GM23248 (cell line): ENCODE data around the gene NAT8L.

Experiments used
- EZH2 ChIP-seq: fragments of 200-600 bp; sonication (generic); IDR thresholded peaks from 2 replicates; pipeline ENCODE4 v1.6.1; 2018; ENCODE audit warnings: antibody characterized with exemption, mild to moderate bottlenecking; ENCODE audit not compliant: insufficient read depth, poor library complexity, severe bottlenecking
- EZH2phosphoT487 ChIP-seq: fragments of 200-600 bp; sonication (generic); IDR thresholded peaks from 2 replicates; pipeline ENCODE4 v1.6.1; 2018; ENCODE audit warnings: antibody characterized with exemption, moderate library complexity, mild to moderate bottlenecking, low read depth; ENCODE audit not compliant: insufficient read depth

DNA sequence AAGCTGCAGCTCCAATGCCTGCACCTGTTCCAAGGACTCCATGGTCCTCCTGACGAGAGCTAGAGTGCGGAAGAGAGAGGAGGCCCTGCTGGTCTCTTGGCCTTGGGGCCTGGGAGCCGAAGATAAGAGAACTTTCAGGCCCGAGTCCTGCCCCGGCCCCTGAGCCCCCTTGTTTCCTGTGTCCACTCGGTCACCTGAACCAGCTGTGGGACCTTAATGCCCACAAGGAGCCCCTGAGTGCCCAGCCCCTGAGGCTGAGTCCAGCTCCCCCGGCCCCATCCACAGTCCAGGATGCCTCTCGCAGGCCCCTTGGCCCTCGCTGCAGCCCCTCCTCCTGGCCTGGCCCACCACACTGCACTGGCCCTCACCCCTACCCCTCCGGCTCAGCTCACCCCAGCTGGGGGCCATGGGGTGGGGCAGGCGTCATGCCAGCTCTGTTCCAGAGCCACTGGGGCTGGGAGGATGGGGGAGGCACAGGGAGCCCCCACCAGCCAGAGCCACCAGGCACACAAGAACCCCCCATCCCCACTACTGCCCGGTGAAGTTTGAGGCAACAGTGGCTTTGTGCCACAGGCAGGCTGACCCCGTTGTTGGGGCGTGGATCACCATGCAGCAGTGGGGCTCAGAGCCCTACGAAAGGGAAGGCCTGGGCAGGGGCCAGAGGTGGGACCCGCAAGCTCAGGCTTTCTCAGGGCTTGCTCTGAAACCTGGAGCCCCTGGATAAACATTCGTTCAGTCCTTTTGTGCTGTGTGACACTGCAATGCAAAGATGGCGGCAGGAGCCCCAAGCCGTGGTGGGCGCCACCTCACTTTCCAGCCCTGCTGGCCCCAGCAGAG, 14.1 kb downstream of the NAT8L start:
- TF ChIP-seq EZH2phosphoT487: no peak
- no peak for TF ChIP-seq EZH2
